Glomerular visceral epithelial cell (primary cell): ENCODE results near the gene GHSR.

Experiments used
- DNase-seq: peaks from one replicate; pipeline ENCODE4 v3.0.0-alpha.2; 2016; ENCODE audit errors: extremely low spot score

Gene GHSR

DNA sequence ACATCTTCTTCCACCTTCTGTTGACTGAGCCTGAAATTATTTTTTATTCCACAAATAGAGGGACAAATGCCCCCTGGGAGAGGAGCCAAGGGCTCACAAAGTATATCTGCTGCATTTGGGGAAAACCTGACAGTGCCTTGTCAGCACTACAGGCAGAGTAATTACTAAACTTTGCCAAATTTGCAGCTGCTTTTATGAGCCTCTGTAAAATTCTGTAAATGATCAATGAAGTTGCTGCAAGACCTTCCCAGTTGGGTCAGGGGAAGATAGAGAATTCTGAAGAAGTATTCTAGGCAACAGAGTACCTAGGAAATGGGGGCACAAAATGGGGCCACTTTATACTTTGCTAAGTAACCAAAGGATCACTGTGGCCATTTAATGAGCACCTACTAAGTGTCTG is 10.5 kb downstream of the GHSR start:
- no peak for DNase-seq

DNA sequence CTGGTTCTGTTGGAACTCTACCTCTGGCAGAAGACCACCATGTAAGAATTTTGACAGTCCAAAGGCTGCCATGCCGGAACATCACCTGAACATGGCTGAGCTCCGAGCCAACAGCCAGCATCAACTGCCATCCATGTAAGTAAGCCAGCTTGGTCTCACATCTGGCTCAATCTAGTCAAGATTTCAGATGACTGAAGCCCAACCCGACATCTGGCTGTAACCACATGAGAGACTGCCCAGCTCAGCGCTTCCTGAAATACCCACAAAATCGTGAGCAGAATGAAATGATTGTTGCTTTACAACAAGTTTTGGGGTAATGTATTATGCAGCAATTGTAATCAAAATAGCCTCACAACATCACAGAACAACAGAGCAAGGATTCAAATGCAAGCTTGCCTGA is 32.9 kb downstream of the GHSR start:
- DNase-seq: no peak

DNA sequence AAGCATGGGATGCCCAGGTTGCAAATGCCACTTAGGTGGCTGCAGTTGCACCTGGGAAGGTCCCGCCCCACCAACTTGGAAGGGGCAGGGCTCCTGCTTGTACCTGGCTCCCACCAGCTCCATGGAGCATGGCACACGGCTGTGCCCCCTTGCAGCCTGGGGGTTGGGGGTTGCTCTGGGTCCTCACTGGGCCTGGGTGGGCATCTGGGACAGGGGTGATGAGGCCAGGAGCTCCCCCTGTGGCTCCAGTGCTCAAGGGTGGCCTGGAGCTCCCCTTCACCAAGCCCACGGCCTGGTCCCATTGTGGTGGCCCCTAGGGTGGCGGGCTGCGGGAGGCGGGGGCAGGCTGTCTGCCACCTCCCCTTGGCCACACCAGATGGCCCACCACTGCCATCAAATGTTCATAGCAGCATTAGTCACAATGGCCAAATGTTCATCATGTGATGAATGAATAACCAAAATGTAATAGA is 36.7 kb downstream of the GHSR start:
- no peak for DNase-seq

DNA sequence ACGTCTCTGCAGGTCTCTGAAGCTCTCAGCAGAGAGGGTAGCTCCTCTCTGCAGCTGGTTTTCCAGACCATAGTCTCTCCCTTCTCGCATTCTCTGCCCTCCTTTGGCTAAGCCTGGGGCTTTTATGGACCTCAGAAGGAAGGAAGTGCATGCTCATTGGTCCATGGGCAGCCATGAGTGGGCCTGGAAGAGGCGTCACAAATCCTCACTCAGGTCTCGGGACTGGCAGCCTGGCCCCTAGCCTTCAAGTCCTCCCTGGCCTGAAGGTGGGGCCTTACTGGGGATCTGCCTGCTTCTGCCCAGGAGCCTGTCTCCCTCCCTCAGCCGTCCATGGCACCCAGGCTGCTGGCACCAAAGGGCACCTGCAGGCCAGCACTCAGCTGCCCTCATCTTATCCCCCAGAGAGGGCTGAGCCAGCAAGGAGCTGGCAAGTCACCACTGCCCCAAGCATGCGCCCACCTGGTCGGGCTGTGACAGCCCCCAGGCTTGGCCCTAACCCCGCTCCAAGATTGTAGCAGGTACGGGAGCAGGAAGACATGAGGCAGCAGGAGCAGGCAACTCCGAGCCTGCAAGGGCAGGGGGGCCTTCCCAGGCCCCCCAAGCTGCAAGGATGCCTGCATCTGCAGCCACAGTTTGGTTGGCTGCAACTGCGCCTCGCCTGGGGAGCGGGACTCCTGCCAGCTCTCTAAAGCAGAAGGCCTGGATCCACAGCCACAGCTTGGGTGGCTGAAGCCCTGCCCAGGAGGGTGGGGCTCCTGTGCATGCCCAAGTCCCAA is 37.4 kb downstream of the GHSR start:
- DNase-seq: no peak

DNA sequence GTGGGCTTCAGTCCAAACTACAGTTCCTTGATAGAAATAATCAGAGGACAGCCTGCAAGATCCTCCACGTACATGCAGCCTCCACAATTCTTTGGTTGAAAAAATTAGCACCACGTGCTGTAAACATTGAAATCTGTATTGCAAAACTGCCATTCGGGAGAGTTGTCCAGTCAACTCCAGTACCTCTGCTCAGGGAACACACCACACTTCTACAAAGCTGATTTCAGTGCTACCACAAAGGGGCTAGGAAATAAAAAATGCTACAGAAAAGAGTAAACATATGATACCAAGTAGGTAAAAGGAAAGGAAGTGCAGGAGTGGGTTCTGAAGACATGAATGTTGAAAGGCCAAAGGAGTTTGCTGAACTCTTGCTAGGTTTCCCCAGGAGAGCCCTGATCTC is 40.4 kb downstream of the GHSR start:
- DNase-seq: no peak

DNA sequence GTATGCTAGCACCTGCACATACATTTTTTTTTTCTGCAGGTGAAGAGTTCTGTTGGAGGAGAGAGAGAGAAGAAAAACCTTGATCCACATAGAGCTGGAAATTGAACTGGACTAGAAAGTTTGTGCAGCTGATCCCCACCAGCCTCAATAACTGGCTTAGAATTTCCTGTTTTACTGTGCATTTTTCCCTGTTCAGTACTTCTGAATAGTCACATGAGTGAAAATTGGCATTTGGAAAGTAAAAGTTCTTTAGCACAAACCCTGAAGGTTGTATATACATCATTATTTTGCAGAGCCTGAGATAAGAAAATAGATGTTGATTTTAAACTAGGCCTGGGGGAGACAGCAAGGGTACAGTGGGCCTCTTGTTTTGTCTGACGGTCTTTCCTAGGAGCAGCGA is 42.3 kb downstream of the GHSR start:
- DNase-seq: no peak

DNA sequence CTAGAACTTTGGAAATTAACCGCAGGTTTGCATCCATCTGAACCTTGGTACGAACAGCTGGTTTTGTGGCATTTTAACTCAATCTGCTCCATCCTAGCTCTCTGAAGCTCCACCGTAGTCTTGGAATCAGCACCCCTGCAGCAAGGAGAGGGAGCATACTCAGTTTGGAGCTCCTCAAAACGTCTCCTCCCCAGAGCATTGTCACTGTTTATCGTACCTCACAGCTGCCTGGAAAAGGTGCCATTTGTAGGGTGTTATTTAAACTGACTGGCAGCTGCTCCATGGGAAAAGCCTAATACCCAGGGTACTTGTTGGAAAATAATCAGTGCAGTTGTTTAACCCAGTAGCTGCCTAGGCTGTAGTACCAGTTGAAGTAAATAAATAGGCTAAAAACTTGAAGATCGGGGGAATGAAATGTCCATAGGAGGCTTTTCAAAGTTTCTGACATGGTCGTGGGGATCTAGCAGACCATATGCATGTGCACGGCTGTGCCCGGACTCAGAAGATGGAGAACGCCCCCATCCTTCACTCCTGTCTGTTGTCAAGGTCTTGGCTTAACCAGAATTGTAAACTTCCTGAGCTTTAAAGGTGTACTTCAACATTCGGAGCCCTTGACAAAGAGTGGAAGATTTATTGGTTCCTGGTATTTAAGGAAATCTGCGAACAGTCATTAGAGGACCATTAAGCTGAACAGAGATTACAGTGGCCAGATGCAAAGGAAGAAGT is 43.9 kb downstream of the GHSR start:
- DNase-seq: no peak

DNA sequence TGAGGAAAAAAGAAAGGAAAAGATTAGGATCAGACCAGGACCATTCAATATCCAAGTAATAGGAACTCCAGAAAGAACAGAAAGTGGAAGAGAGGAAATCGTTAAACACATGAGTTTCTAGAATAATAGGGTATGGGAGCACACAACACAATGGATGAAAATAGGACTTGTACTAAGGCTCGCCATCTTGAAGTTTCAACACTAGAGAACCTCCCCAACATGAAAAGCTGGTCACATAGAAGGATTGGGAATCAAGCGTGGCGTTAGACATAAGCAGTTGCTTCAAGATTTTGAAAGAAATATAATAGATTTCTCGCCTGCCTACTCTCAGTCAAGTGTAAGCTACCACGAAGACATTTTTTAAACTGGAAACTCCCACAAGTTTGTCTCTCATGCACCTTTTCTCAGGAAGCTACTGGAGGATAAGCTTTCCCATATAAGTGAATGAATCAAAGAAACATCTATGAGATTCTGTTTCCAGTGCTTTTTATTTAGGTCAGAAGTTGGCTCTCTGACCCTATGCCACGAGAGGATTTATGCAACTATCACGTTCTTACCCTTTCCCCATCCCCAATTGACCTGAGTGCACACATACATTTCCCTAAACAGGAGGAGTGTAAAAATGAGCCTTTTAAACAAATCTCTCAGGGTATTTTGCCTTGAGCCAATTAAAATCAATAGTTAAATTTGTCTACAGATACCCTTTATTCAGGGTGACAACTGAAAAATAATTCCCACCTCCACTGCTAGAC is 45.2 kb downstream of the GHSR start:
- no peak for DNase-seq

DNA sequence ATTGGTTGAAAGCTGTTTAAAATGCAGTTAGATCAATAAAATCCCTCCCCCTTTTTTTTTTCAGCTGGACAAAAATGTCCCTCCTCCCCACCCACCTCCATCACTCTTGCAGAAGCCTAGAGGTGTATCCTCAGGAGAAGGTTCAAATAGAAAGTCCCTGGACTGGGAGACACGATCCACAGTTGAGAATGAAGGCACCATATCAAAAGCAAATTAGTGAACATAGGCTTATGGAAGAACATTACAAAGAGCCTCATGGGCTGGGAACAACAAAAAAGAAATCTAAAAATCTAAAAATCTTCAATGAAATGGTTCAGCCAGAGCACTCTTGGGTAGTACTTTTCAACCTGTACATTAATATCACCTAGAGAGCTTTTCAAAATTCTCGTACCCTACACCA is 46.2 kb downstream of the GHSR start:
- no peak for DNase-seq

DNA sequence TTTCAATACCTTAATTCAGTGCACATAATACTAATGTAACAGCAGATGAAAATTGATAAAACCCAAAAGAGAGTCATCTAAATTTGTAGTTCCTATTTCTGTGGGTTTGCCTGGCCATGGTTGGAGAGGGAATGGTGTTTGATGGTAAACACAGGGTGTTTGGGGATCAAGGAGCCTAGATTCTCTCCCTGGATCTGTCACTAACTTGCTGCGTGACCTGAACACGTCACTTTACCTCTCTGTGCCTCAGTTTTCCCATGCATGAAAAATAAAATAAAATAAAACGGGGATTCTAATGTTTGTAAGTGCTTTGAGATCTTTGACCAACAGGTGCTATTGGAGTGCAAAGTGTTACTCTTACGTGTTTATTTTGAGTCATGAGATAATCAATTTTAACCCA is 49.8 kb downstream of the GHSR start:
- no peak for DNase-seq

DNA sequence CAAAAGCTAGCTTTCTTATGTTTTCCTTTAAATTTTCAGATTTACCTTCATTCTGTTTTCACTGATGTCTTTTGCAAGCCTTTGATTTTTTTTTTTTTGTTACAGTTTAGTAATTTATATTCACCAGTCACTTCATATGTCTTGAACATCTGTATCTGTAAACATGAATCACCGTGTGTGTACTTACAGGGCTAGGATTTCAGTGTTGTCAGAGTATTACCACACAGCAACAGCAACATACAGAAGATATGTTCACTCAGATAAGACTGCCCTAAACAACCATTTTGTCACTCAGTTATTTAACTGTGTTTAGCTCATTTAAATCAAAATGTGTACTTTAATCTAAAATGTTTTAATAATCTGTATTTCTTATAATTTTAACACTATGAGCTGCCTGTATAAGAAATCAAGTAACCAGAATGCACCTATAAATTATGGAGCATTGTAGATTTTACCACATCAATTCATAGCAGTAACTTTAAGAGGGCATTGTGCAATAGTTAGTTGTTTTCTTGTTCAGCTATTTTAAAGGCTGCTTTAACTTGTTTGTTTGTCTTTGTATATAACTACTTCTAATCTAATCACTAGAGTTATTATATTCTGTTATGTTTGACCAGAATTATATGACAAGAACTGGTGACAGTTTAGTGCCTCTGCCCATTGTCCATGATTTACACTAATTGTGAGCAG is 50.4 kb downstream of the GHSR start:
- DNase-seq: no peak

DNA sequence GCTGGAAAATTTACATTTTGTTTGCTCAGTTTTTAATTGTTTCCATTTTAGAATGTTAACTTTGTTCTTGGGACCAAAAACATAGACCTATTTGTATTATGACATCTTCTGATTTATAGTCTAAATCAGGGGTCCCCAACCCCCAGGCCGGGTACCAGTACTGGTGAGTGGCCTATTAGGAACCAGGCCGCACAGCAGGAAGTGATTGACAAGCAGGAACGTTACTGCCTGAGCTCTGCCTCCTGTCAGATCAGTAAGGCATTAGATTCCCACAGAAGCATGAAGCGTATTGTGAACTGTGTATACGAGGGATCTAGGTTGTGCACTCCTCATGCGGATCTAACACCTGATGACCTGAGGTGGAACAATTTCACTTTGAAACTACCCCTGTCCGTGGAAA is 51.9 kb downstream of the GHSR start:
- DNase-seq: no peak

DNA sequence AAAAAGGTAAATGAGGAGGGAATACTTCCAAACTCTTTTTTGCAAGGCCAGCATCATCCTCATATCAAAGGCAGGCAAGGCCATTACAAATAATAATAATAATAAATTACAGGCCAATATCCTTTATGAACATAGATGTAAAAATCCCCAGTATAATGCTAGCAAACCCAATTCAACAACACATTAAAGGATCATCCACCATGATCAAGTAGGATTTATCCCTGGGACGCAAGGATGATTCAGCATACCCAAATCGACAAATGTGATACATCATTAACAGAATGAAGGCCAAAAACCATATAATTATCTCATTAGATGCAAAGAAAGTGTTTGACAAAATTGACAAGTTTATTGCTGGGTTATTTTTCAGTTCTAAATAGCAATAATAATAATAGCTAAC is 53.6 kb downstream of the GHSR start:
- no peak for DNase-seq
